Skeletal muscle tissue (tissue), 4 donors: ENCODE results near the gene POM121L2. TPM values are rescaled to one million over a fixed set of nuclear protein-coding genes. Genes with fewer than 3 reads are reported as not detected.

Experiments used
- H3K27ac ChIP-seq: one replicate; pipeline ENCODE4 v1.7.0; 2013; ENCODE audit warnings: mild to moderate bottlenecking, low read depth, low read length, inconsistent platforms
- H3K27me3 ChIP-seq, 3 donors: one replicate each; pipeline ENCODE4 v1.7.0; 2013; ENCODE audit warnings: low read length in 3 of 3; ENCODE audit not compliant: control insufficient read depth in 3 of 3, insufficient read depth in 3 of 3
- H3K36me3 ChIP-seq, 3 donors: one replicate each; pipeline ENCODE4 v1.7.0; 2013; ENCODE audit warnings: low read length in 3 of 3; ENCODE audit not compliant: control insufficient read depth in 3 of 3, insufficient read depth in 3 of 3
- H3K4me1 ChIP-seq, 3 donors: one replicate each; pipeline ENCODE4 v1.7.0; 2013; ENCODE audit warnings: low read length in 3 of 3, mild to moderate bottlenecking in 3 of 3; ENCODE audit not compliant: control insufficient read depth in 3 of 3, insufficient read depth in 3 of 3
- H3K4me3 ChIP-seq, 3 donors: one replicate each; pipeline ENCODE4 v1.7.0; 2013; ENCODE audit warnings: low read length in 3 of 3
- H3K9ac ChIP-seq, 3 donors: one replicate each; pipeline ENCODE4 v1.7.0; 2013; ENCODE audit warnings: low read length in 3 of 3, mild to moderate bottlenecking in 3 of 3, moderate library complexity in 2 of 3, low read depth in 1 of 3
- H3K9me3 ChIP-seq, 3 donors: one replicate each; pipeline ENCODE4 v1.7.0; 2013; ENCODE audit warnings: low read length in 3 of 3; ENCODE audit not compliant: control insufficient read depth in 3 of 3
- total RNA-seq: library from RNA; depleted of rRNA; stranded (reverse); fragments of >200 nt; gene quantifications from one replicate; pipeline ENCODE4 v1.2.3, GENCODE V29; 2014
- donor health status: Osteomylitis.

POM121L2 gene
- total RNA-seq, 1 donor from 2014 or later = not detected

- Histone ChIP-seq H3K27me3 (peaks cover 0 to 6% (median 0%) of the 10 kb centered on the region in 3 donors), H3K4me3 (no peak overlapping the region), H3K9ac (no peak overlapping the region), H3K36me3 (no peaks in the 10 kb centered on the region), H3K27ac (no peak overlapping the region), H3K9me3 (peaks cover 0 to 2% (median 0%) of the 10 kb centered on the region in 3 donors), H3K4me1 (no peaks in the 10 kb centered on the region)
These were observed 9.3 kb upstream of the POM121L2 start for GRCh38 chr6:27321370-27321769.

- H3K9me3 ChIP-seq = peaks cover 0 to 2% (median 0%) of the 10 kb centered on the region in 3 donors
- no peak overlapping the region for H3K27ac ChIP-seq
- H3K4me1 ChIP-seq = no peaks in the 10 kb centered on the region
- H3K4me3 ChIP-seq = no peak overlapping the region
- no peak overlapping the region for H3K9ac ChIP-seq
- no peaks in the 10 kb centered on the region for H3K36me3 ChIP-seq
- no peaks in the 10 kb centered on the region for H3K27me3 ChIP-seq
These were observed 6.9 kb upstream of the POM121L2 start for GRCh38 chr6:27318973-27319372.

GRCh38 chr6:27314046-27314445 is 2.0 kb upstream of the POM121L2 start:
- Histone ChIP-seq H3K9ac (no peak overlapping the region), H3K9me3 (peaks cover 0 to 2% (median 0%) of the 10 kb centered on the region in 3 donors), H3K36me3 (no peaks in the 10 kb centered on the region), H3K4me3 (no peak overlapping the region), H3K4me1 (peaks cover 3 to 9% (median 9%) of the 10 kb centered on the region in 3 donors), H3K27me3 (peaks cover 36 to 38% (median 37%) of the 10 kb centered on the region in 3 donors), H3K27ac (no peak overlapping the region)

- Histone ChIP-seq H3K4me3 (peak overlapping the region in 2 of 3 donors; percentile 22 to 38), H3K9me3 (peaks cover 0 to 2% (median 0%) of the 10 kb centered on the region in 3 donors), H3K27ac (no peak overlapping the region), H3K4me1 (peaks cover 3 to 9% (median 9%) of the 10 kb centered on the region in 3 donors), H3K36me3 (no peaks in the 10 kb centered on the region), H3K27me3 (peaks cover 38 to 44% (median 41%) of the 10 kb centered on the region in 3 donors), H3K9ac (no peak overlapping the region)
These were observed 838 bp upstream of the POM121L2 start for GRCh38 chr6:27312950-27313271.

- Histone ChIP-seq H3K4me1 (peaks cover 3 to 9% (median 9%) of the 10 kb centered on the region in 3 donors), H3K36me3 (no peaks in the 10 kb centered on the region), H3K9me3 (no peaks in the 10 kb centered on the region), H3K4me3 (no peak overlapping the region), H3K27me3 (peaks cover 41 to 45% (median 41%) of the 10 kb centered on the region in 3 donors), H3K9ac (no peak overlapping the region), H3K27ac (no peak overlapping the region)
These were observed 297 bp downstream of the POM121L2 start for GRCh38 chr6:27311806-27312145.

GRCh38 chr6:27303613-27304272 is 8.3 kb downstream of the POM121L2 start:
- Histone ChIP-seq H3K27ac (no peak overlapping the region), H3K9ac (no peak overlapping the region), H3K27me3 (peaks cover 10 to 34% (median 21%) of the 10 kb centered on the region in 3 donors), H3K4me1 (no peaks in the 10 kb centered on the region), H3K36me3 (no peaks in the 10 kb centered on the region), H3K4me3 (no peak overlapping the region), H3K9me3 (peaks cover 0 to 2% (median 0%) of the 10 kb centered on the region in 3 donors)

GRCh38 chr6:27297857-27298730 is 14.0 kb downstream of the POM121L2 start:
- Histone ChIP-seq H3K36me3 (no peaks in the 10 kb centered on the region), H3K4me3 (no peak overlapping the region), H3K27ac (no peak overlapping the region)

GRCh38 chr6:27297484-27297856 is 14.6 kb downstream of the POM121L2 start:
- H3K9me3 ChIP-seq = peaks cover 0 to 11% (median 0%) of the 10 kb centered on the region in 3 donors
- H3K27me3 ChIP-seq = peaks cover 38 to 67% (median 44%) of the 10 kb centered on the region in 3 donors
- no peak overlapping the region for H3K9ac ChIP-seq
- no peaks in the 10 kb centered on the region for H3K36me3 ChIP-seq
- H3K27ac ChIP-seq = no peak overlapping the region
- no peaks in the 10 kb centered on the region for H3K4me1 ChIP-seq
- no peak overlapping the region for H3K4me3 ChIP-seq

More at GRCh38 chr6:27297857-27298730, 14.0 kb downstream of the POM121L2 start:
- H3K27me3 ChIP-seq = peaks cover 38 to 73% (median 49%) of the 10 kb centered on the region in 3 donors
- no peaks in the 10 kb centered on the region for H3K4me1 ChIP-seq
- no peak overlapping the region for H3K9ac ChIP-seq
- peaks cover 0 to 10% (median 2%) of the 10 kb centered on the region in 3 donors for H3K9me3 ChIP-seq

- H3K4me1 ChIP-seq = no peaks in the 10 kb centered on the region
- peak overlapping the region in 1 of 3 donors; percentile 5 for H3K4me3 ChIP-seq
- peaks cover 0 to 11% (median 2%) of the 10 kb centered on the region in 3 donors for H3K9me3 ChIP-seq
- H3K36me3 ChIP-seq = no peaks in the 10 kb centered on the region
- H3K27ac ChIP-seq = no peak overlapping the region
- peaks cover 44 to 71% (median 44%) of the 10 kb centered on the region in 3 donors for H3K27me3 ChIP-seq
- no peak overlapping the region for H3K9ac ChIP-seq
These were observed 15.8 kb downstream of the POM121L2 start for GRCh38 chr6:27296106-27296783.
